Measurements from ENCODE around the gene DPM3.

- TF ChIP-seq POLR2AphosphoS5 (IDR thresholded peaks at IDR 0.05; ENCODE audit: borderline replicate concordance, low read depth, low read length) (no peak), EZH2 (IDR thresholded peaks at IDR 0.05) (no peak)
These were observed 32.0 kb downstream of the DPM3 start for GRCh38 chr1:155108296-155108695.
